Upper lobe of left lung (tissue), 4 donors: Measurements from ENCODE around the gene CDCA8.

ENCODE experiments used
- POLR2A ChIP-seq, 4 donors: fragments of 450-650 bp; IDR thresholded peaks; one replicate each; pipeline ENCODE4 v1.5.1; 2016 to 2017; ENCODE audit warnings: antibody characterized with exemption in 4 of 4, mild to moderate bottlenecking in 2 of 4
- POLR2AphosphoS5 ChIP-seq, 2 donors: sonication (generic); formaldehyde crosslinking; IDR thresholded peaks; one replicate each; pipeline ENCODE4 v1.5.1; 2017; ENCODE audit warnings: antibody characterized with exemption in 2 of 2
- TF ChIP-seq, protein P1 (sequence below), 6 experiments: fragments of 450-650 bp in 4 of 6; fragments of 200-600 bp in 2 of 6; sonication (generic) in 2 of 6; IDR thresholded peaks; one replicate each; pipeline ENCODE4 v1.5.1; 2016 to 2019; ENCODE audit warnings: antibody characterized with exemption in 6 of 6

GRCh38 chr1:37748565-37748964, 56.2 kb downstream of the CDCA8 start:
- TF ChIP-seq POLR2AphosphoS5 (IDR thresholded peaks at IDR 0.05), result no peak
- TF ChIP-seq, protein P1, sequence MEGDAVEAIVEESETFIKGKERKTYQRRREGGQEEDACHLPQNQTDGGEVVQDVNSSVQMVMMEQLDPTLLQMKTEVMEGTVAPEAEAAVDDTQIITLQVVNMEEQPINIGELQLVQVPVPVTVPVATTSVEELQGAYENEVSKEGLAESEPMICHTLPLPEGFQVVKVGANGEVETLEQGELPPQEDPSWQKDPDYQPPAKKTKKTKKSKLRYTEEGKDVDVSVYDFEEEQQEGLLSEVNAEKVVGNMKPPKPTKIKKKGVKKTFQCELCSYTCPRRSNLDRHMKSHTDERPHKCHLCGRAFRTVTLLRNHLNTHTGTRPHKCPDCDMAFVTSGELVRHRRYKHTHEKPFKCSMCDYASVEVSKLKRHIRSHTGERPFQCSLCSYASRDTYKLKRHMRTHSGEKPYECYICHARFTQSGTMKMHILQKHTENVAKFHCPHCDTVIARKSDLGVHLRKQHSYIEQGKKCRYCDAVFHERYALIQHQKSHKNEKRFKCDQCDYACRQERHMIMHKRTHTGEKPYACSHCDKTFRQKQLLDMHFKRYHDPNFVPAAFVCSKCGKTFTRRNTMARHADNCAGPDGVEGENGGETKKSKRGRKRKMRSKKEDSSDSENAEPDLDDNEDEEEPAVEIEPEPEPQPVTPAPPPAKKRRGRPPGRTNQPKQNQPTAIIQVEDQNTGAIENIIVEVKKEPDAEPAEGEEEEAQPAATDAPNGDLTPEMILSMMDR (IDR thresholded peaks at IDR 0.05), result no peak
- TF ChIP-seq POLR2A (IDR thresholded peaks at IDR 0.05), result no peak
